Measurements from ENCODE around the gene FGF2. TPM values are rescaled to one million over a fixed set of nuclear protein-coding genes. Genes with fewer than 3 reads are reported as not detected.

The FGF2 gene
- total RNA-seq, 2 experiments from 2014 or later, result not detected

GRCh38 chr4:122882857-122883735, 56.5 kb downstream of the FGF2 start:
- Histone ChIP-seq H3K36me3 (ENCODE audit: insufficient read depth, low read length) (no peaks in the 10 kb centered on the region), H3K4me3 (ENCODE audit: low read length) (no peak overlapping the region), H3K27me3 (ENCODE audit: control insufficient read depth in 1 of 2, insufficient read depth in 2 of 2, low read length in 2 of 2) (peaks cover 0 to 2% of the 10 kb centered on the region in 2 experiments), H3K9me3 (ENCODE audit: control insufficient read depth in 1 of 2, insufficient read depth in 1 of 2, low read length in 2 of 2) (peaks cover 0 to 10% of the 10 kb centered on the region in 2 experiments), H3K27ac (ENCODE audit: low read depth in 1 of 2, low read length in 2 of 2) (no peak overlapping the region), H3K4me1 (ENCODE audit: insufficient read depth, low read length) (no peaks in the 10 kb centered on the region)
- peaks cover 6% of the 10 kb centered on the region for H3K9me3 Mint-ChIP-seq
- H3K27me3 Mint-ChIP-seq, result peaks cover 6% of the 10 kb centered on the region
- TF ChIP-seq, protein P1, sequence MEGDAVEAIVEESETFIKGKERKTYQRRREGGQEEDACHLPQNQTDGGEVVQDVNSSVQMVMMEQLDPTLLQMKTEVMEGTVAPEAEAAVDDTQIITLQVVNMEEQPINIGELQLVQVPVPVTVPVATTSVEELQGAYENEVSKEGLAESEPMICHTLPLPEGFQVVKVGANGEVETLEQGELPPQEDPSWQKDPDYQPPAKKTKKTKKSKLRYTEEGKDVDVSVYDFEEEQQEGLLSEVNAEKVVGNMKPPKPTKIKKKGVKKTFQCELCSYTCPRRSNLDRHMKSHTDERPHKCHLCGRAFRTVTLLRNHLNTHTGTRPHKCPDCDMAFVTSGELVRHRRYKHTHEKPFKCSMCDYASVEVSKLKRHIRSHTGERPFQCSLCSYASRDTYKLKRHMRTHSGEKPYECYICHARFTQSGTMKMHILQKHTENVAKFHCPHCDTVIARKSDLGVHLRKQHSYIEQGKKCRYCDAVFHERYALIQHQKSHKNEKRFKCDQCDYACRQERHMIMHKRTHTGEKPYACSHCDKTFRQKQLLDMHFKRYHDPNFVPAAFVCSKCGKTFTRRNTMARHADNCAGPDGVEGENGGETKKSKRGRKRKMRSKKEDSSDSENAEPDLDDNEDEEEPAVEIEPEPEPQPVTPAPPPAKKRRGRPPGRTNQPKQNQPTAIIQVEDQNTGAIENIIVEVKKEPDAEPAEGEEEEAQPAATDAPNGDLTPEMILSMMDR (IDR thresholded peaks at IDR 0.05), result no peak
- no peaks in the 10 kb centered on the region for H3K4me1 Mint-ChIP-seq (ENCODE audit: low read depth)
- intact Hi-C loops (cut with DNase I, micrococcal nuclease), result no loop called here
- DNase-seq (no peak), ATAC-seq (ENCODE audit: poor library complexity) (no peak)
- H3K36me3 Mint-ChIP-seq (ENCODE audit: low read depth), result no peaks in the 10 kb centered on the region
- H3K27ac Mint-ChIP-seq, result no peak overlapping the region
- no peak overlapping the region for H3K4me3 Mint-ChIP-seq
- POLR2A ChIA-PET, result no interaction called here
- CTCF ChIA-PET, result no interaction called here

- no peaks in the 10 kb centered on the region for H3K36me3 Mint-ChIP-seq (ENCODE audit: low read depth)
- intact Hi-C loops (cut with DNase I, micrococcal nuclease), result no loop called here
- no peak for ATAC-seq (ENCODE audit: poor library complexity)
- ChIA-PET POLR2A (interaction anchor here (0.7 kb wide), 1 partner anchor 153 kb away, joined by 3 read pairs; no protein-coding TSS in a partner anchor), CTCF (no interaction called here)
- H3K27ac ChIP-seq (ENCODE audit: low read depth in 1 of 2, low read length in 2 of 2), result no peak overlapping the region
- no peak for DNase-seq
- H3K36me3 ChIP-seq (ENCODE audit: insufficient read depth, low read length), result no peaks in the 10 kb centered on the region
- no peaks in the 10 kb centered on the region for H3K4me1 Mint-ChIP-seq (ENCODE audit: low read depth)
- H3K9me3 Mint-ChIP-seq, result peaks cover 6% of the 10 kb centered on the region
- no peak overlapping the region for H3K4me3 Mint-ChIP-seq
- H3K27me3 ChIP-seq (ENCODE audit: control insufficient read depth in 1 of 2, insufficient read depth in 2 of 2, low read length in 2 of 2), result no peaks in the 10 kb centered on the region
- no peak overlapping the region for H3K4me3 ChIP-seq (ENCODE audit: low read length)
- TF ChIP-seq, protein P1 (IDR thresholded peaks at IDR 0.05), result no peak
- H3K9me3 ChIP-seq (ENCODE audit: control insufficient read depth in 1 of 2, insufficient read depth in 1 of 2, low read length in 2 of 2), result peaks cover 0 to 10% of the 10 kb centered on the region in 2 experiments
- peaks cover 3% of the 10 kb centered on the region for H3K27me3 Mint-ChIP-seq
- H3K27ac Mint-ChIP-seq, result no peak overlapping the region
- H3K4me1 ChIP-seq (ENCODE audit: insufficient read depth, low read length), result no peaks in the 10 kb centered on the region
Observed at GRCh38 chr4:122884499-122884898, 57.9 kb downstream of the FGF2 start.

GRCh38 chr4:122889726-122890125, 63.1 kb downstream of the FGF2 start:
- ChIA-PET CTCF (no interaction called here), POLR2A (no interaction called here)
- H3K9me3 Mint-ChIP-seq, result no peaks in the 10 kb centered on the region
- no peak for ATAC-seq (ENCODE audit: poor library complexity)
- DNase-seq, result no peak
- TF ChIP-seq, protein P1 (IDR thresholded peaks at IDR 0.05), result no peak
- H3K36me3 Mint-ChIP-seq (ENCODE audit: low read depth), result peaks cover 6% of the 10 kb centered on the region
- no peak overlapping the region for H3K4me3 ChIP-seq (ENCODE audit: low read length)
- no peak overlapping the region for H3K4me3 Mint-ChIP-seq
- no peaks in the 10 kb centered on the region for H3K9me3 ChIP-seq (ENCODE audit: control insufficient read depth in 1 of 2, insufficient read depth in 1 of 2, low read length in 2 of 2)
- H3K4me1 Mint-ChIP-seq (ENCODE audit: low read depth), result no peaks in the 10 kb centered on the region
- H3K27ac ChIP-seq (ENCODE audit: low read depth in 1 of 2, low read length in 2 of 2), result no peak overlapping the region
- no peak overlapping the region for H3K27ac Mint-ChIP-seq
- no peaks in the 10 kb centered on the region for H3K4me1 ChIP-seq (ENCODE audit: insufficient read depth, low read length)
- no peaks in the 10 kb centered on the region for H3K36me3 ChIP-seq (ENCODE audit: insufficient read depth, low read length)
- H3K27me3 ChIP-seq (ENCODE audit: control insufficient read depth in 1 of 2, insufficient read depth in 2 of 2, low read length in 2 of 2), result no peaks in the 10 kb centered on the region
- intact Hi-C loops (cut with DNase I, micrococcal nuclease), result no loop called here
- H3K27me3 Mint-ChIP-seq, result no peaks in the 10 kb centered on the region

Data from CD4-positive, alpha-beta T cell (primary cell).